Activated T-cell treated with anti-CD3 and anti-CD28 coated beads, Interleukin-2, amount 50 U/mL, for 4 hours (primary cell): Measurements from ENCODE around the gene SLC25A42. TPM values are rescaled to one million over a fixed set of nuclear protein-coding genes. Genes with fewer than 3 reads are reported as not detected.

Experiments
- ATAC-seq, 2 donors: fragments of 200-7000 bp; cut with Tn5 transposase; one replicate each; pipeline ENCODE4 v1.10.0; 2021
- DNase-seq: peaks from one replicate; pipeline ENCODE4 v3.0.0-alpha.2; 2020
- H3K27me3 Mint-ChIP-seq: one replicate; pipeline ENCODE4 v1.8.0; 2021; ENCODE audit warnings: low read depth, mixed read lengths
- H3K36me3 Mint-ChIP-seq: one replicate; pipeline ENCODE4 v1.8.0; 2022; ENCODE audit warnings: mixed read lengths; ENCODE audit not compliant: insufficient read depth
- H3K4me1 Mint-ChIP-seq: one replicate; pipeline ENCODE4 v1.8.0; 2021; ENCODE audit warnings: low read depth, mixed read lengths
- H3K4me3 Mint-ChIP-seq: one replicate; pipeline ENCODE4 v1.8.0; 2021; ENCODE audit warnings: mild to moderate bottlenecking, moderate library complexity, mixed read lengths
- H3K9me3 Mint-ChIP-seq: one replicate; pipeline ENCODE4 v1.8.0; 2021; ENCODE audit warnings: mixed read lengths
- total RNA-seq, 3 donors: library from RNA; stranded (reverse); gene quantifications; one replicate each; pipeline ENCODE4 v1.2.1, GENCODE V29; 2021

Gene SLC25A42
- total RNA-seq, 3 donors from 2014 or later = 8.9 to 11.1 (median 8.9) TPM

GRCh38 chr19:19155495-19156219 lies 91.9 kb downstream of the SLC25A42 start:
- Mint-ChIP-seq H3K36me3 (peaks cover 11% of the 10 kb centered on the region), H3K27me3 (no peaks in the 10 kb centered on the region), H3K4me1 (no peaks in the 10 kb centered on the region), H3K9me3 (no peaks in the 10 kb centered on the region), H3K4me3 (no peak overlapping the region)
- no peak for ATAC-seq
- no peak for DNase-seq

GRCh38 chr19:19157808-19158207 lies 94.0 kb downstream of the SLC25A42 start:
- Mint-ChIP-seq H3K36me3 (peaks cover 11% of the 10 kb centered on the region), H3K4me3 (no peak overlapping the region)
- ATAC-seq = no peak

GRCh38 chr19:19159534-19159933 lies 95.7 kb downstream of the SLC25A42 start:
- Mint-ChIP-seq H3K9me3 (no peaks in the 10 kb centered on the region), H3K27me3 (no peaks in the 10 kb centered on the region), H3K4me1 (no peaks in the 10 kb centered on the region), H3K36me3 (peaks cover 11% of the 10 kb centered on the region), H3K4me3 (no peak overlapping the region)
- DNase-seq = no peak
- ATAC-seq = no peak

More at GRCh38 chr19:19157808-19158207, 94.0 kb downstream of the SLC25A42 start:
- H3K4me1 Mint-ChIP-seq = no peaks in the 10 kb centered on the region
- no peak for DNase-seq
- no peaks in the 10 kb centered on the region for H3K9me3 Mint-ChIP-seq
- no peaks in the 10 kb centered on the region for H3K27me3 Mint-ChIP-seq

GRCh38 chr19:19160461-19161035 lies 96.8 kb downstream of the SLC25A42 start:
- no peak for ATAC-seq
- no peaks in the 10 kb centered on the region for H3K9me3 Mint-ChIP-seq
- H3K36me3 Mint-ChIP-seq = peaks cover 10% of the 10 kb centered on the region
- no peaks in the 10 kb centered on the region for H3K27me3 Mint-ChIP-seq
- DNase-seq = no peak
- H3K4me1 Mint-ChIP-seq = no peaks in the 10 kb centered on the region
- H3K4me3 Mint-ChIP-seq = no peak overlapping the region

DNA sequence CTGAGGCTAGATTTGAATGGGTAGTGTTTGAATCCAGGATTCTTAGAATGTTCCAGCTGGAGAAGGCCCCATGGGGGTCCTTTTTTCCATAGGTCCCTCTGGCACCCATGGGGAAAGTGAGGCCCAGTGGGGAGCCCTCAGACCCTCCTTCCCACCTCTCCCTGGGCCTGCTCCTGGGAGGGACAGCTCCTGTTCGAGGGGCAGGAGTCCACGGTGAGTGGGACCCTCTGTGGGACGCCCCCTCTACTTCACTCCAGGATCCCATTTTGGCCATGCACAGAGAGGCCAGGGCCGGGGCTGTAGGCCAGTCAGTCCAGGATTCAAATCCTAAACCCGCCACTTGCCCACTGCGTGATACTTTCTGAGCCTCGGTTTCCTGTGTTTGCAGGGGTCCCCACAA lies 98.7 kb downstream of the SLC25A42 start:
- ATAC-seq (no peak), DNase-seq (no peak)
- Mint-ChIP-seq H3K36me3 (no peaks in the 10 kb centered on the region), H3K27me3 (no peaks in the 10 kb centered on the region), H3K9me3 (no peaks in the 10 kb centered on the region), H3K4me3 (no peak overlapping the region), H3K4me1 (no peaks in the 10 kb centered on the region)

Other genes with a start within 250 kb of the SLC25A42 start
- 100 to 1,000 TPM; 116 to 123 (median 118) TPM for gene UPF1, start 232.0 kb upstream of the SLC25A42 start, total RNA-seq
- gene CERS1, start 167.8 kb upstream of the SLC25A42 start, total RNA-seq = under 1 TPM in 1 of 3 donors, not detected in 2; 0.13 TPM
- gene COPE, start 144.6 kb upstream of the SLC25A42 start, total RNA-seq = 100 to 1,000 TPM; 258 to 293 (median 270) TPM
- 100 to 1,000 TPM; 170 to 178 (median 176) TPM for gene DDX49, start 144.3 kb upstream of the SLC25A42 start, total RNA-seq
- gene HOMER3, start 122.8 kb upstream of the SLC25A42 start, total RNA-seq = 1 to 10 TPM in 1 of 3 donors, under 1 TPM in 2; 0.53 to 1.1 (median 0.79) TPM
- 10 to 100 TPM; 66.8 to 76.6 (median 71.8) TPM for gene SUGP2, start 30.5 kb upstream of the SLC25A42 start, total RNA-seq
- 10 to 100 TPM; 80.0 to 93.9 (median 80.6) TPM for gene ARMC6, start 30.4 kb upstream of the SLC25A42 start, total RNA-seq
- gene TMEM161A, start 74.5 kb downstream of the SLC25A42 start, total RNA-seq = 10 to 100 TPM; 42.3 to 43.2 (median 43.1) TPM
- gene MEF2B, start 106.3 kb downstream of the SLC25A42 start, total RNA-seq = 1 to 10 TPM; 2.2 to 3.7 (median 2.3) TPM
- gene BORCS8, start 128.2 kb downstream of the SLC25A42 start, total RNA-seq = 10 to 100 TPM; 38.0 to 43.1 (median 38.6) TPM
- gene RFXANK, start 128.3 kb downstream of the SLC25A42 start, total RNA-seq = 100 to 1,000 TPM; 110 to 120 (median 118) TPM
- 10 to 100 TPM; 57.9 to 71.7 (median 66.6) TPM for gene NR2C2AP, start 139.4 kb downstream of the SLC25A42 start, total RNA-seq
- gene NCAN, start 148.0 kb downstream of the SLC25A42 start, total RNA-seq = under 1 TPM in 2 of 3 donors, not detected in 1; 0.05 to 0.08 TPM
- not detected for gene TM6SF2, start 209.3 kb downstream of the SLC25A42 start, total RNA-seq